Tibial nerve (tissue), 3 donors: ENCODE results near the gene SRSF5.

Experiments
- CTCF ChIP-seq, 5 experiments: fragments of 200-600 bp in 3 of 5; fragments of 450-650 bp in 2 of 5; sonication (generic) in 3 of 5; IDR thresholded peaks; one replicate each; pipeline ENCODE4 v1.5.1; 2016 to 2019; ENCODE audit warnings: antibody characterized with exemption in 5 of 5, mild to moderate bottlenecking in 3 of 5, moderate library complexity in 2 of 5
- POLR2A ChIP-seq, 2 donors: fragments of 450-650 bp; IDR thresholded peaks; one replicate each; pipeline ENCODE4 v1.6.1; 2017; ENCODE audit warnings: antibody characterized with exemption in 2 of 2, mild to moderate bottlenecking in 2 of 2, moderate library complexity in 2 of 2

GRCh38 chr14:69803753-69804152 is 36.8 kb downstream of the SRSF5 start:
- TF ChIP-seq POLR2A (IDR thresholded peaks at IDR 0.05) (no peak), CTCF (IDR thresholded peaks at IDR 0.05) (no peak)
